HG03108 (cell line): Measurements from ENCODE around the gene CDH13.

Source experiments
- ATAC-seq: cut with Tn5 transposase; IDR thresholded peaks from one replicate; pipeline ENCODE4 v1.9.1; 2021; ENCODE audit warnings: moderate library complexity; ENCODE audit not compliant: unreplicated experiment

CDH13 gene

DNA sequence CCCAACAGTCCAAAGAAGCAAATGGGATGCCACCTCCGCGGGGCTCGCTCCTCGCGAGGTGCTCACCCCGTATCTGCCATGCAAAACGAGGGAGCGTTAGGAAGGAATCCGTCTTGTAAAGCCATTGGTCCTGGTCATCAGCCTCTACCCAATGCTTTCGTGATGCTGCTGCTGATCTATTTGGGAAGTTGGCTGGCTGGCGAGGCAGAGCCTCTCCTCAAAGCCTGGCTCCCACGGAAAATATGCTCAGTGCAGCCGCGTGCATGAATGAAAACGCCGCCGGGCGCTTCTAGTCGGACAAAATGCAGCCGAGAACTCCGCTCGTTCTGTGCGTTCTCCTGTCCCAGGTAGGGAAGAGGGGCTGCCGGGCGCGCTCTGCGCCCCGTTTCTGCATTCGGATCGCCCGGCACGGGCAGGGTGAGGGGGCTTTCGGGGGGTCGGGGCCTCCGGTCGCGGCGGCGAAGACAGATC lies at the start of gene CDH13:
Gene CDH13 (plus strand): TSS at position 179 of the 471 bp plus-strand sequence.
- ATAC-seq: no peak

DNA sequence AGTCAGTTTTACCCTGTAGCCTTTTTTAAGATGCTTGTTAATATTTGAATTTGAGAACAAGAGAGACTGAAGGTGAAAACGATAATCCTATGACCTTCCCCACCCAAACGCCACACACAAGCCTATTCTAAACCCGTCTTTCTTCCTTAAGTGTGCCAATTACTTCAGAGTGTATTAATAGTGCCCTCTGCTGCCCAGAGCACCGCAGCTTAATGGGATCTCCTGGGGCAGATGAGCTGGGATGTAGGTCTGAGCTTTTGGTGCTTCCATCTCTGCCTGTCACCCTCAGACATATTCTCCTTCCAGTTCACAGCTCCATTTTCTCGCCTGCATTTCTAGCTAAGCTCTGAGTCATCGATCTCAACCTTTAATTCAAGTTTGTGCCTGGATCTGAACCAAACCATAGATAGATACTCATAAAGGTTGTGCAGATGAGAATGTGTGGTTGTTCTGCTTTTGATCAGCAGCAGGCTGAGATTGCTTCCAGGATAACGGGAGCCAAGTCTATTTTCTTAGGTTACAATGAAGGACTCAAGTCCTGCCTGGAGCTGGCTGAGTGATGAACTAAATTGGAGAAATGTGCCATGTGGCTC lies 46.4 kb upstream of the CDH13 start:
- no peak for ATAC-seq

DNA sequence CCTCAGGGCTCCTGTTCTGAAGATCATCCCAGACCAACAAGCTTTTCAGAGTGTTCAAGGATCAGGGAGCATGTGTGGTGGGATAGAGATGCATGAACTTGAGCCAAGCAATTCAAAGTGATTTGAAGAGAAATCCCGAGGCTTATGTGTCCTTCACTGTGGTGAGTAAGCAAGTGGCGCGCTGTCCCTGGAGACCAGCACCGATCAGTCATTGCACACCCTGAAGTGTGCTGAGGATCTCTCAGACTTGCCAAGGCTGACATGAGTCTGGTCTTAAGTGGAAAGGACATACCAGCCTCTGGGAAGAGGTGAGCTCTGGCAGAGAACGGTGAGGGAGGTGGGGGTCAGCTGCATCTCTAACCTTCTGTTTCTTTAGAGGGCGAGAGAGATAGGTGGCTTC lies 43.8 kb upstream of the CDH13 start:
- ATAC-seq: no peak

DNA sequence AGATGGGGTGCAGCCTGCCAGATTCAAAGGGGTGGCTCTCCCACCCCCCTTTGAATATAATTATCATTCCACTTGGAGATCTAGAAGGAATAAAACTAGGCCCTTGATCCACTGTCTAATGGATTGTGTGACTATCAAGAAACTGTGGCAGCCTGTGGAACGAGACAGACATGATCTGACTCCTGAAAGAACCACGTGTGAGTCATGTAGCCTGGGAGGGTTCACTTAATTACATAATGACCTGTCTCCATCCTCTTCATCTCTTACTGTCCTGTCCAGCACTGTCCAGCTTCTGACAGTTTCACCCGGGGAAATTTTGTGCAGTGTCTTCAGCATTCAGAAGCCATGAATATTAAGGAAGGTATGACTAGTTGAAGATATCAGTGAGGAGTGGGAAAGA lies 43.3 kb upstream of the CDH13 start:
- no peak for ATAC-seq

DNA sequence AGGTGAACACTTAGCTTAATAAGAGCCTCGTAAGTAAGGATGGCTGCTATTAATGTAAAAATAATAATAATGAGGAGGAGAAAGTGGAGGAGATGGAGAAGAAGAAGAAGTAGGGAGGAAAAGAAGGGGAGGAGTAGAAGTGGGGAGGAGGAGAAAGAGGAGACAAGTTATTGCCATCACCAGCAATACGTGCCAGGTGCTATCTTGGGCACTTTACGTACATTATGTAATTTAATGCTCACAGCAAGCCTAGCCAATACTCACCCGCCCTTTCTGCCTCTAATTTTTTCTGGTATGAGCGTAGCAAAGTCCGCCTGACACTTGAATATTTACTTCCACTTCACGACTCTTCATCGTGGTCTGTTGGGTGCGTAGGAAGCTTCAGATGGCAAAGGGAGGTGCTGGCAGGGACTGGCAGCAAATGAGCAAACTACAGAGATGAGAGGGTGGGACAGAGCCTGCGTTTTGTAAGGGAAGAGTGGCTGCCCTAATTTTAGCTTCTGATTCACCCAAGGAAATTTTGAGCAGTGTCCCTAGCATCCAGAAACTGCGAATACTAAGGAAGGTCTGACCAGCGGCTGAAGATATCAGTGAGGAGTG lies 42.1 kb upstream of the CDH13 start:
- ATAC-seq: no peak

DNA sequence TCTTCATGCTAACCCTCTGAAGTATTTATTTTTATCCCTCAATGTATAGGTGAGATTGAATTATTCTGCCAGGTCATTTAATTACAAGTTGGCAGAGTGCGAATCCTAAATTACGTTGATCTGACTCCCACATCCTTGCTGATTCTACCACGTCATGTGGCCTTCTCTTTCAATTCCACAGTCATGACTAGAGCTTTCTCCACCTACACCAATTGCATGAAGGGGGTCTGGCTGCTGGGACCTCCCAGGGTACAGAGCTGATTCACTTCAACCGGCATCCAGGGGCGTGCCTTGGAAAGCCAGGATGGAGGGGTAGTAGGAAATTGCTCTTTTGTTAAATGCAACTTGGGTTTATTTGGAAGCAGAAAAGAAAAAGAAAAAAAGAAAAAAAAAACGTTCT lies 41.1 kb upstream of the CDH13 start:
- no peak for ATAC-seq

DNA sequence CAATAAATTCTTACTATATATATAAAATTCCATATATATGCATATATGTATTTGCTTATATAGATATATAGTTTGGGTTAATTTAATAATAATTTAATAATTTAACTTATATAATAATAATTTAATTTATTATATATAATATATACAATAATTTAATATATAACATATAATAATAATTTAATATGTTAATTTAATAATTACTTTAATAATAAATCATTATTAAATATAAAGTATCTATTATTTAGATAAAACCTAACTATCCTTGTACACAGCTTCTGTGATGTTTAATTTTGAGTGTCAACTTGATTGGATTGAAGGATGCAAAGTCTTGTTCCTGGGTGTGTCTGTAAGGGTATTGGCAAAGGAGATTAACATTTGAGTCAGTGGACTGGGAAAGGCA lies 40.6 kb upstream of the CDH13 start:
- no peak for ATAC-seq

DNA sequence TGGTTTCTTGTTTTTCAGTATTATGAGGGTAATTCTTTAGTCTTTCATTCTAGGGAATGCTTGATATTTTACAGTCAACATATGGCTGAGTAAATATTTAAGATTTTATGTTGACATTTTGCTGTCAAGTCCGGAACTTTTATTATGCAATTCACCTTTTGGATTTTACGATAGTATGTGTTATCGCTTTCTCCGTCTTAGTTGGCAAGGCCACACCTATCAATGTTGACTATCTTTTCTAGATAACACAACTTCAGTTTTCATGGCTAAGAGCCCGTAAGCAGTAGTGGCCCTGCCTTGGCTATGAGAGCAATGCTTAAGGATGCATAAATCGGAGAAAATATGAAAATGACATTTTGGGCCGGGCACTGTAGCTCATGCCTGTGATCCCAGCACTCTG lies 39.5 kb upstream of the CDH13 start:
- ATAC-seq: no peak

DNA sequence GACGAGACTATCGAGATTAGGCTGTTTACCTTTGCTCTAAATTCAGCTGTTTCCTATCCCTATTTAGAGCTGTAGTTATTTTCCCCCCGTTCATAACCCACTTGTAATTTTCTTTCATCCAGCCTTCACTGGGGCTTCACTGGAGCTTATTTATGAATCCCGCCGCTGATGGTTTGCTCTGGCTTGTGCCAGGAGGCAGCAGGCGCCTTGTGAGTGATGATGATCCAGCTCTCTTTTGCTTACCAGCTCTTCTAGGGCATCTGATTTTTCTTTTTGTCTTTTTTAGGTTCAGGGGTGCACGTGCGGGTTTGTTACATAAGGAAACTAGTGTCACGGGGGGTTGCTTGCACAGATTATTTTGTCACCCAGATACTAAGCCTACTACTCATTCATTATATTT lies 37.4 kb upstream of the CDH13 start:
- ATAC-seq: no peak

DNA sequence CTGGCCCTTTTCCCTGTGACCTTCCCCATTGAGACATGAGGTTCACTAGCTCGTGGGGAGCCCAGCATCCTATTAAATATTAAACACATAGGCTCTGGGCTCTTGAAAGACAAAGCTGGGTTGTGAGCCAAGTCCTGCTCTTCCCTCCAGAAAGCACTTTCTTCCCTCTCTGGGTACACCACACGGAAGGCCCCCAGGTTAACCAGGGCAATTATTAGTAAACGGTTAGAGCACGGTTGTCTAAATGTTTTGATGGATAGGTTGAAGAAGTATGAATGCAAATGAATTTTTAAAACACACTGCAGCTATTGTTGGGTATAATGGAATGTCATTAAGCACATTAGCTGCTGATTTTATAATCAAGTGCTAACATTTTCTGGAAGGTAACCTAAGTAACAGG lies 32.7 kb upstream of the CDH13 start:
- ATAC-seq: no peak

DNA sequence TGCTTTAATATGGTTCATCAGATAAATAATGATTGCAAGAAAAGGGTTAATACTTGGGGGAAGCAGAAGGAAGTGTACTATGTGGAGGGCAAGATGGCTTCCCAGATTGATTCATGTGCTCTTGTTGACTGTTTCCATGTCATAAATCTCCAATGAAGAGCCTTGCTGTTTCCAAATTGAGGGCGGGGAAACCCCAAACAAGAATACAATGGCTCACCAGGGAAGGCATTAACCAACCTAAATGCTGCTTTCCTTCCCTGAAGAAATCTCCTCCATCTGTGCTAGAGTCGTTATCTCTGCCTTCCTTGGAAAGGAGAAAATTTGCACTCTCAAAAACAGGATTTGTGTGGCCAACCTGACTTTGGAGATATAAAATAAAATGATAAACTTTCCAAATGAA lies 28.0 kb upstream of the CDH13 start:
- ATAC-seq: no peak

DNA sequence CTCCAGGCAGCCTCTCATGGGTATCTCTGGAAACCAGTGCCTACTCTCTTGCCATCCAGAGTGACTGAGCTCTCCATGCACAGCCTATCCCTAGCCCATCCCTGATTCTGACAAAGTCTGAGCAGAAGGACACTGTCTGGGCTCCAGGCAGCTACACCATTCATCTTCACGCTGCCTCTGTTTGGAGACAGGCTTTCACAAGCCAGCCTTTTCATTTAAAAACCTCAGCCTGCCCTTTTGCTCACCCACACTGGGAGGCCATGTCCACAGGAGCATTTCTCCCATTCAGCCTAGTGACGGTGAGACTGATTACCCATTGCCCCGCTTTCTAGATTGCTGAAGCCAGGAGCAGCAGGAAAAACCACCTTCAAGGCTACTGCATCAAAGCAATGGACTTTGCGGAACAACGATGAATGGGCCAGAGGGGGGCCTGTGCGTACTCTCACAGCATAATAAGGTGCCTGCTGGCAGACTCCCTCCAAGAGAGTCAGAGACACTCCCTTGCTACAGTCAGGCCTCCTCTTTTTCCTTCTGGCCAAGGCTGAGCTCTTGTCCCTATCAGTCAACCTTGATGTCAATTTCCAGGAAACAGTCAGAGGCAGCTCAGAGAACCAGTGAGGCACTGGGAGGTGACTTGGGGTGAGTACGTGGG lies 24.7 kb upstream of the CDH13 start:
- no peak for ATAC-seq

DNA sequence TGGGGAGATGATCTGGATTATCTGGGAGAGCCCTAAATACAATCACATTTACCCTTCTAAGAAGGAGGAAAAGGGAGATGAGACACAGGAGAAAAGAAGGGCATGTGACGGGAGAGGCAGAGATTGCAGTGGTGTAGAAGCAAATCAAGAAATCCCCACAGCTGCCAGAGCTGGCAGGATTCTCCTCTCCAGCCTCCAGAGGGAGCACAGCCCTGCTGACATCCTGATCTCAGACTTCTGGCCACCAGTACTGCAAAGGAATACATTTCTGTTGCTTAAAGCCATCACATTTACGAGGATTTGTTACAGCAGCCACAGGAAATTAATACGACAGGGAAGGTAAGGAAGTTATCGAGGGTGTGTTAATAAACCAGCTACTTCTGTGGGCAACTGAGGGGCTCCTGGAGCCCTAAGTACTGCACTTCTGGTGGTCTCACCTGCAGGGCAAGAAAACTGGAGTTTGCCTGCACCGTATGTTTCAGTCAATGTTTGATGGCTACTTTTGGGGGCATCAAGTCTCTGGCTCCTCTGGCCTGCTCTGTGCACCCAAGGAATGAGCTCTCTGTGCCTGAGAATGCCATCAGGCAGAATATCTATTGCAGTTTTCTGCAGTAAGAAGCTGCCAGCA lies 22.9 kb upstream of the CDH13 start:
- no peak for ATAC-seq

DNA sequence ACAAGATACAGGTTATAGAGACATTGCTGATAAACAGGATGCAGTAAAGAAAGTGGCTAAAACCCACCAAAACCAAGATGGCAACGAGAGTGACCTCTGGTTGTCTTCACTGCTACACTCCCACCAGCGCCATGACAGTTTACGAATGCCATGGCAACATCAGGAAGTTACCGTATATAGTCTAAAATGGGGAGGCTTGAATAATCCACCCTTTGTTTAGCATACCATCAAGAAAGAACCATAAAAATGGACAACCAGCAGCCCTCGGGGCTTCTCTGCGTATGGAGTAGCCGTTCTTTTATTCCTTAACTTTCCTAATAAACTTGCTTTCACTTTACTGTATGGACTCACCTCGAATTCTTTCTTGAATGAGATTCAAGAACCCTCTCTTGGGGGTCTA lies 21.7 kb upstream of the CDH13 start:
- ATAC-seq: no peak

DNA sequence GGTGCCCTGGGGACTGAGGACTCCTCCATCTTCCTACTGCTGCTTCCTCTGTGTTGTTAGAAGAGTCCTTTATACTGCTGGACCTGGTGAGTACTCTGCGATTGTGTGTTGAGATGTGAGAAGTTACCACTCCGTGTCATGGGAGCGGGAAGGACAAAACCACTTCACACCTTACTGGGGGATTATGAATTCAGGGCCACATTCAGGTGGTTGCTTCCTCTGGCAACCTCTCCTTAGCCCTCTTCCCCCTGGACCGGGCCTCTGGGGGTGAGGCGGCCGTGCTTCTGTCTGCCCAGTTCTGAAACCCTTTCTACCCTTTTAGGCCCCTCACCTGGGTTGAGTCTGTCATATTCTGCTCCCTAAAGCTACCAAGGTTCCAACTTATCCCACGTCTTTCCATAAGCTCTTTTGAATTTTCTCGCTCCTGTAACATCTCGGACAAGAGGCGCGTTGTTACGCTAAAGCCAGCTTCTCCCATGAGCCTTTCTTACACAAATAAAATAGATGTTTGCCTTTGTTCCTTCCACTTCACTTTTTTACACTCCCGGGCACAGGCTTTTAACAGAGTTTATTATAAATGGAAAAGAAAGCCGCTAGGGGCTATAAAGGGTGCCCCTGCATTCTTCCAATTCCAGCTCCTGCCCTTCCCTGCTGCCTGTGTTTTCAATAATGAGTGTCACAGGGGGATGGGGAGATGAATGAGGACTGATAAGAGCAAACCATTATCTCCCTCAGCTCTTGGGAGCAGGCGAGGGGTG lies 20.7 kb upstream of the CDH13 start:
- no peak for ATAC-seq

DNA sequence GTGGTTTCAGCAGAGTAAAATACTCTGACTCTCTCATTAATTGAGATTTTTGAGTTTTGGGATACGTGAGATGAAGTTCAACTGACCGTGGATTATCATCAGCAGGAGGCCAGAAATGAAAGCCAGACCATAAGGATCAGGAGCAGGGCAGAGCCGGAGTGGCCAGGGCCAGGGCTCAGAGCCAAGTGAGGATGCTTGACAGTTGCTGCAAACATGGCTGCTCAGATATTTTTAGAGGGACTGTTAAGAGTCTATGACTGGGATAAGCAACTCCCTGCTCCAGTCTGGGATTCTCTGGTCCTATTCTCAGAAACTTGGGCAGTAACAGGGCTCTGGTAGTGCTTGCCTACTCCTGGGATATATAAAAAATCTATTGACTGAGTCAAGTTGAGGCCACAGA lies 17.6 kb upstream of the CDH13 start:
- ATAC-seq: no peak

DNA sequence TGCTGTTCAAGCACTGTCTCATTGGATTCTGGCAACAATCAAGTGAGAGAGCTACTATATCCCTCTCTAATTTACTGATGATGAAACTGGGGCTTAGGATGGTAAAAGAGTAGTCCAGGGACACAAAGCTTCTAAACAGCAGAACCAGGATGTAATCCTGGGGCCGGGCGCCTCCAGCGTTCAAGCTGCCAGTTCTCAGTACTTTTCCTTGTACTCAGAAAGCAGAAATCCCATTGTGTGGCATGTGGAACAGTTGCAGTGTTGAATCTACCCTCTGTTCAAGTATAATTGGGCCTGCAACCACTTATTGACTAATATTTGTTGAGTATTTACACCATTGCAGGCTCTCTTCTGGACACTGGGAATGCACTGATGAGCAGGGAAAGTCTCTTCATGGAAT lies 14.5 kb upstream of the CDH13 start:
- ATAC-seq: no peak

DNA sequence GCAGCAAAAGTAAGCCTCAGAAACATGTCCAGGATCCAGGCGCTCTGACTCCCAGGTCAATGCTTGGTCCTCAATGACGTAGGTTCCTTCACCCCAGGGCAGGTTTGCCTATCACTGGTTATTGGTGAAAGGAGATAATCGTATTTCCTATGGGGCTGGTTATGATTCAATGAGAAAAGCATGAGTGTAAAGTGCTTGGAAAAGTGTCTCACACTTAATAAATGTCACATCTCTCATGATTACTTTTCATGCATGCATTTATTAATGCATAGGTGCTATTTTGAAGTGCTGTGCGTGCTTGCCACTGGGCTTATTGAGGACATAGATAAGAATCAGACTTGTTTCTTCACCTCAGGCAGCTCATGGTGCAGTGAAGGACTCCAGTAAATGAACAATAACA lies 10.4 kb upstream of the CDH13 start:
- ATAC-seq: no peak

DNA sequence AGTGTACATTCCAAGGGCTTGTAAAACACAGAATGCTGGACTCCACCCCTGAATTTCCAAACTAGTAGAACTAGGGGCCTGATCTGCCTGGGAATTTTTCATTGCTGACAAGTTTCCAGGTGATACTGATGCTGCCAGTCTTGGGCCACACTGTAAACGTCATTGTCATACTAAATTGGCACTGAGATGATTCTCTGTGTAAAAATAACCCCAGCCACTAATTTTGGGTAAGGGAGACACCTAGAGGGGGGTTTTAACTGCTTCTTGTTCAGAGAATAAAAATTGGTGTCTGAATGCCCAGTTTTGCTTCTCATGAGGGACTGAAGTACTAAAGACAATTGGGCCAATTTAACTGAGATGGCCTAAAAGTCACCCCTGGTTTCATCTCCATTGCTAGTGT lies 5.0 kb upstream of the CDH13 start:
- no peak for ATAC-seq

DNA sequence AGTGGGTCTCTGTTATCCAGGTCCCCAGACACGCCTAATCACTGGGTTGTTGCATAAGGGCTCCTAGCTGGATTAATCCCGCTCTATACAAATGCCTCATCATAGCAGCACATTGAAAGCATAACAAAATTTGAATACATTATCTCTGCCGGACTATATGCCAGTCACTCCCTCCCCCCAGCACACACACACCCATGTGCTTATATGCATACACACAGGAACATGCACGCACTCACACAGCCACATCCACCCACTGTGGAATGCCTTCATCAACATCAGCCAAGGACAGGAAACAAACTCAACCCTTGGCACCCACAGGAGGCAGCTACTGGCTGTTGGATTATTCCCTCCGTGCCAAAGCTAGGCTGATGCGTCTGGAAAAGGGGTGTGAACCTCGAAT lies 3.5 kb upstream of the CDH13 start:
- ATAC-seq: no peak
